DND-41 (cell line): ENCODE measurements around the gene LINGO3.

ENCODE experiments used
- ATAC-seq: fragments of 200-7000 bp; cut with Tn5 transposase; 3 replicates; pipeline ENCODE4 v1.9.1; 2021; ENCODE audit warnings: low read depth; ENCODE audit not compliant: insufficient read depth
- DNase-seq: peaks from one replicate; pipeline ENCODE4 v3.0.0-alpha.2; 2020
- H2AFZ ChIP-seq: 2 replicates; pipeline ENCODE4 v1.6.0; 2012; ENCODE audit warnings: low read depth, low read length
- H3K27ac ChIP-seq: 2 replicates; pipeline ENCODE4 v1.5.1; 2012; ENCODE audit warnings: low read length, inconsistent platforms
- H3K27me3 ChIP-seq: fragments of 200-600 bp; sonication (generic); 2 replicates; pipeline ENCODE4 v1.6.0; 2012; ENCODE audit warnings: low read length, mild to moderate bottlenecking, inconsistent platforms; ENCODE audit not compliant: insufficient read depth, poor library complexity
- H3K36me3 ChIP-seq: 2 replicates; pipeline ENCODE4 v1.5.1; 2012; ENCODE audit warnings: low read length, inconsistent platforms; ENCODE audit not compliant: insufficient read depth
- H3K4me1 ChIP-seq: 2 replicates; pipeline ENCODE4 v1.5.1; 2012; ENCODE audit warnings: mild to moderate bottlenecking, low read length; ENCODE audit not compliant: insufficient read depth
- H3K4me2 ChIP-seq: 2 replicates; pipeline ENCODE4 v1.6.0; 2012; ENCODE audit warnings: mild to moderate bottlenecking, moderate library complexity, low read length, inconsistent platforms; ENCODE audit not compliant: insufficient read depth
- H3K4me3 ChIP-seq, 2 experiments: fragments of 200-600 bp in 1 of 2; shearing (Covaris generic) in 1 of 2; 2 replicates each; pipeline ENCODE4 v1.5.1; 2012 to 2016; ENCODE audit warnings: inconsistent platforms in 2 of 2, low read length in 2 of 2, mild to moderate bottlenecking in 2 of 2, low read depth in 1 of 2, moderate library complexity in 1 of 2
- H3K79me2 ChIP-seq: 2 replicates; pipeline ENCODE4 v1.6.0; 2012; ENCODE audit warnings: low read length, inconsistent platforms; ENCODE audit not compliant: insufficient read depth
- H3K9ac ChIP-seq: 2 replicates; pipeline ENCODE4 v1.6.0; 2012; ENCODE audit warnings: low read depth, mild to moderate bottlenecking, inconsistent platforms, low read length, moderate library complexity
- H3K9me3 ChIP-seq: 2 replicates; pipeline ENCODE4 v1.5.1; 2012; ENCODE audit warnings: low read length, moderate library complexity, mild to moderate bottlenecking, inconsistent platforms; ENCODE audit not compliant: insufficient read depth, severe bottlenecking
- H4K20me1 ChIP-seq: 2 replicates; pipeline ENCODE4 v1.6.0; 2012; ENCODE audit warnings: low read length; ENCODE audit not compliant: insufficient read depth
- CTCF ChIP-seq: IDR thresholded peaks from 2 replicates; pipeline ENCODE4 v1.5.1; 2012; ENCODE audit warnings: borderline replicate concordance, low read length, moderate library complexity, mild to moderate bottlenecking; ENCODE audit not compliant: poor library complexity, severe bottlenecking; ENCODE audit errors: extremely low read depth
- EZH2 ChIP-seq: IDR thresholded peaks from 3 replicates; pipeline ENCODE4 v1.6.1; 2012; ENCODE audit warnings: borderline replicate concordance, low read depth, mild to moderate bottlenecking, moderate library complexity, low read length, inconsistent platforms; ENCODE audit not compliant: severe bottlenecking

Gene LINGO3

GRCh38 chr19:2321565-2322283 lies 13.8 kb upstream of the LINGO3 start:
- H2AFZ ChIP-seq = no peak overlapping the region
- H3K4me2 ChIP-seq = no peak overlapping the region
- peaks cover 43% of the 10 kb centered on the region for H3K36me3 ChIP-seq
- H3K27me3 ChIP-seq = no peaks in the 10 kb centered on the region
- no peak for DNase-seq
- no peak overlapping the region for H3K27ac ChIP-seq
- no peak for TF ChIP-seq EZH2
- no peak for TF ChIP-seq CTCF
- no peaks in the 10 kb centered on the region for H3K9me3 ChIP-seq
- no peak overlapping the region for H3K4me3 ChIP-seq
- peaks cover 33% of the 10 kb centered on the region for H4K20me1 ChIP-seq
- H3K79me2 ChIP-seq = peaks cover 26% of the 10 kb centered on the region
- ATAC-seq = no peak
- peaks cover 10% of the 10 kb centered on the region for H3K4me1 ChIP-seq
- no peak overlapping the region for H3K9ac ChIP-seq

DNA sequence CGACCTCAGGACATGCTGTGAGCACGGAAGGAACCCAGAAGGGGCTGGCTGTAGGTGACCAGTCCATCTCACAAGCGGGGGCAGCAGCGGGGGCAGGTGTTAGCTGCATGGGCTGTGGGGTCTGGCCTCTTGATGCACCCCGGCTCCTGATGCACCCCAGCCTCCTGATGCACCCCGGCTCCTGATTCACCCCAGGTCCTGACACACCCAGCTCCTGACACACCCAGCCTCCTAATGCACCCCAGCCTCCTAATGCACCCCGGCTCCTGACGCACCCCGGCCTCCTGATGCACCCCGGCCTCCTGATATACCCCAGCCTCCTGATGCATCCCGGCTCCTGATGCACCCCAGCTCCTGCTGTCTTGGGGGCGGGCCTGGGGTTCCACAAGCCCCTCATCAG lies 13.0 kb upstream of the LINGO3 start:
- Histone ChIP-seq H4K20me1 (peaks cover 27% of the 10 kb centered on the region), H3K9me3 (no peaks in the 10 kb centered on the region), H3K27ac (no peak overlapping the region), H3K36me3 (peaks cover 35% of the 10 kb centered on the region), H3K4me3 (no peak overlapping the region), H3K4me1 (peaks cover 2% of the 10 kb centered on the region), H3K4me2 (no peak overlapping the region), H2AFZ (no peak overlapping the region), H3K9ac (no peak overlapping the region), H3K79me2 (peaks cover 18% of the 10 kb centered on the region), H3K27me3 (no peaks in the 10 kb centered on the region)
- ATAC-seq (no peak), DNase-seq (no peak)
- TF ChIP-seq CTCF = no peak
- TF ChIP-seq EZH2 = no peak

DNA sequence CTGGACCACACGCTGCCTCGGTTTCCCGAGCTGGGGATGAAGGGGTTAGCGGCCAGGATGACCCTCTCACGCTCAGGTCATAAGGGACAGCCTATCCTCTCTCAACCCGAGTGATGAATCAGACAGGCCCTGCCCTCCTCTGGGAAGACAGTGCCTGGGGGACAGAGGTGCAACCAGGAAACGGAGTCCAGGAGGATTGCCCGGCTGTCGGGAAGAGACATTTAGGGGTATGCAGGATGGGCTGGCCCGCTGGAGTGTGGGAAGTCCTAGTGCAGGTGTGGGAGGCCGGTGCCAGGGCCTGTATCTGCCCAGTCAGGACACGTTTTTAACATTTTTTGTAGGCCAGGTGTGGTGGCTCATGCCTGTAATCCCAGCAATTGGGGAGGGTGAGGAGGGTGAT lies 12.1 kb upstream of the LINGO3 start:
- no peak overlapping the region for H3K4me3 ChIP-seq
- H2AFZ ChIP-seq = no peak overlapping the region
- H3K27ac ChIP-seq = no peak overlapping the region
- no peak for TF ChIP-seq CTCF
- TF ChIP-seq EZH2 = no peak
- no peak overlapping the region for H3K4me2 ChIP-seq
- no peak for ATAC-seq
- no peaks in the 10 kb centered on the region; the same call in 1 of the 2 replicates for H3K4me1 ChIP-seq
- H3K79me2 ChIP-seq = peaks cover 9% of the 10 kb centered on the region
- H3K36me3 ChIP-seq = peaks cover 26% of the 10 kb centered on the region
- no peak overlapping the region for H3K9ac ChIP-seq
- H3K27me3 ChIP-seq = no peaks in the 10 kb centered on the region
- no peak for DNase-seq
- peaks cover 20% of the 10 kb centered on the region for H4K20me1 ChIP-seq
- H3K9me3 ChIP-seq = no peaks in the 10 kb centered on the region
